NCI-H345 treated with DMSO at 0.1 percent for 48 hours (cell line): ENCODE results near the gene BORCS8.
"Not testable (repeated sequence)": the region's sequence is repeated elsewhere in the genome, so short reads cannot be mapped to it uniquely, and the experiment has no call there.

ENCODE experiments used
- DNase-seq: peaks from one replicate; lab custom pipeline; 2025; ENCODE audit not compliant: unreplicated experiment; lab: John Stamatoyannopoulos, UW

Gene BORCS8

GRCh38 chr19:19185853-19186740 is 5.9 kb downstream of the BORCS8 start:
- DNase-seq = no peak

DNA sequence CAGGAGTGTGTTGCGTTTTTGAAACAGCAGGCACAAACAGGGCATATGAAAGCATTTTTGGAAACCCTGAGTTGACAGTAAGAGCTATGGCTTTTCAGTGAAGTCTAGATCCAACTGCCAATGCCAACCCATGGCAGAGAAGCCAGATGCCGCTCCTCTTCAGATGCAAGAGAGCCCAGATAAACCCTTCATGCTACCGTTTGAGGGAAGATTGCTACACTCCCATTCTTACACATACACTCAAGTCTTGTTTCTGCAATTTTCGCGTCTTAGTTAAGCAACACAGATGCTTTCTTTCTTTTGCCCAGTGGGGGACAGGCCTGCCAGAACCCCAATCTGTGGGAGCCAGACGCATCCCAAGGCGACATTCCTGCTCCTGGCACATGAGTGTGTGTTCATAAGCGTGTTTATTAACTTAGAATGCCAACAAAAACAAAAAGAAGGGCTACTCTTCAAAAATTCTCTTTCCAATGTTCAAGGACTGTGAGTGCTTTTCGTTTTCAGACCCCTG is 10.4 kb downstream of the BORCS8 start:
- DNase-seq = no peak

- DNase-seq = no peak
Measured at GRCh38 chr19:19179548-19180441, 12.2 kb downstream of the BORCS8 start.

- DNase-seq = no peak
Measured at GRCh38 chr19:19176950-19177349, 15.0 kb downstream of the BORCS8 start.

GRCh38 chr19:19173243-19173642 is 18.7 kb downstream of the BORCS8 start:
- DNase-seq = not testable (repeated sequence)

- no peak for DNase-seq
Measured at GRCh38 chr19:19171821-19172532, 20.0 kb downstream of the BORCS8 start.

DNA sequence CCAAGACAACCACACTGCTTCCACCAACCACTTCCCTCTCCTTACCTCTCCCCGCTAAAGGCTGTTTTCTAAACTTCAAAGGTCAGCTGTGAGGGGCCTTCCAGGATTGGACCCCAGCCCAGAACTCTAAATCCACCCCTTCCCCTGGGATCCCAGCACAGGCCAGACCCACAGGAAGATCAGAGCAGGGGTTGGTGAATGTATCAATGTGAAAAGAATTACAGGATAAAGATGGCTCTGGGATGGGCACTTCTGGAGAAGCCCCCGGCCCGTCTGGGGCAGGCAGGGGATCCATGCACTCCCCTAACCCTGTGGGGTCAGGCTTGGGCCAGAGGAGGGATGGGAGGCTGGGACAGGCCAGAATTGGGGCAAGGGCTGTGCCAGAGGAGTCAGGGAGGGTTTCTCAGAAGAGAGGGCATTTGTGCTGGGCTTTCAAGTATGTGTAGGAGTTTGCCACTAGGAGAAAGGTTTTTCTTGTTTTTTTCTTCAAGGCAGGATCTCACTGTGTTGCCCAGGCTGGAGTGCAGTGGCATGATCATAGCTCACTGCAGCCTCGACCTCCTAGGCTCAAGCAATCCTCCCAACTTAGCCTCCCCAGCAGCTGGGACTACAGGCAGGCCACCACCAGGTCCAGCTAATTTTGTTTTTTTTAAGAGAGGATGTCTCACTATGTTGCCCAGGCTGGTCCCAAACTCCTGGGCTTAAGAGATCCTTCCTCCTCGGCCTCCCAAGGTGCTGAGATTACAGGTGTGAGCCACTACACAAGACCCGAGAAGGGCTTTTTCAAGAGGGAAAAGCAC is 20.9 kb downstream of the BORCS8 start:
- DNase-seq = no peak

DNA sequence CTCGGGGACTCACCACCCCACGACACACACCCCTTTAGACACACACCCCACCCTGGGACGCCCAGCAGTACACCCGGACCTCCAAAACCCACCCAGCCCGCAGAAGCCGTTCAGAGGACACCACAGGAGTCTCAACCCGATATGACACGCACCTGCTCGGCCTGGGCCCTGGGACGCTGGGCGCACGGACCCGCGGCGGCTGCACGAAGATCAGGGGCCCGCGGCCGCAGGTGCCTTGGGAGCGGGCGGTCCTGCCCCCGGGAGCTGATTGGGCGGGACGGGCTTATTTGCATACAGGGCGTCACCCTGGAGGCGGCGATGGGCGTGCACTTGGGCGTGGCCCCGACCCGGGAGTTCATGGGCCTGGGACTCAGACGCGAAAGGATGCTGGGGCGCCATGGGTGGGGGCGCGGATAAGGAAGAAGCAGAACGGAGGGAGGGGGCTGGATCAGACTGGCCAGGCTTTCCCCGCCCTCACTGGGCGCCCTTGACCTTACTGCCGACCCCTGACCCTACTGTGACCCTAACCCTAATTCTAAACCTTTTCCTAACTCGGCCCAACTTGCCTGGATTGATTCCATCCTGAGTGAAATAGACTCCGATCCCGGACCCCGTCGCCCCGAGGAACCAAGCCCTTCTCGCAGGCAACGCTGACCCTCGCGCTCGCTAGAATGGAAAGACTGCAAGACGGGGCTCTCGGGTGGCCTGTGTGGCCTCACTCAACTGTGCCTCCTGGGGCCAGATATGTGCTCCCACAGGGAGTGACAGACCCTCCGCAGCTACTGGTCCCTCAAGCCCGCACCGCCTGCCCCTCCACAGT is 21.7 kb downstream of the BORCS8 start, which contains the start of gene MEF2B:
Gene MEF2B, minus strand, starts transcription at position 211 of the 820 bp plus-strand sequence. CDS start 19,528 bp downstream, outside the sequence.
- peak; percentile 17 for DNase-seq

GRCh38 chr19:19169236-19170052 is 22.5 kb downstream of the BORCS8 start:
- DNase-seq = no peak

- no peak for DNase-seq
Measured at GRCh38 chr19:19167612-19168011, 24.3 kb downstream of the BORCS8 start.

DNA sequence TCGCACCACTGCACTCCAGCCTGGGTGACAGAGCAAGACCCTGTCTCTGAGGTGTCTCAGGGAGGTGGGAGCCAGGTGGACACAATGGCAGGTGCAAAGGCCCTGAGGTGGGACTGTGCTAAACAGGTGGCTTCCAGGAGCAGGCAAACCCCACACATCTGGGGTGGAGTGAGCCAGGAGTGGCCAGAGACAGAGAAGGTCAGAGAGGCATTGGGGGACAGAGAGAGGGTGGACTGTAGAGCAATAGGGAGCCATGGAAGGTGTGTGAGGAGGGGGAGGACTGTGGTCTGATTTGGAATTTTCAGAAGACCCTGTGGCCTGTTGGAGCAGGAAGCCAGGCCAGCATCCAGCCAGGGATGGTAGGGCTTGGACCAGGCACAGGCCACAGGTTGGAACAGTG is 26.6 kb downstream of the BORCS8 start:
- no peak for DNase-seq

DNA sequence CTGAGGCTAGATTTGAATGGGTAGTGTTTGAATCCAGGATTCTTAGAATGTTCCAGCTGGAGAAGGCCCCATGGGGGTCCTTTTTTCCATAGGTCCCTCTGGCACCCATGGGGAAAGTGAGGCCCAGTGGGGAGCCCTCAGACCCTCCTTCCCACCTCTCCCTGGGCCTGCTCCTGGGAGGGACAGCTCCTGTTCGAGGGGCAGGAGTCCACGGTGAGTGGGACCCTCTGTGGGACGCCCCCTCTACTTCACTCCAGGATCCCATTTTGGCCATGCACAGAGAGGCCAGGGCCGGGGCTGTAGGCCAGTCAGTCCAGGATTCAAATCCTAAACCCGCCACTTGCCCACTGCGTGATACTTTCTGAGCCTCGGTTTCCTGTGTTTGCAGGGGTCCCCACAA is 29.5 kb downstream of the BORCS8 start:
- DNase-seq = no peak

DNA sequence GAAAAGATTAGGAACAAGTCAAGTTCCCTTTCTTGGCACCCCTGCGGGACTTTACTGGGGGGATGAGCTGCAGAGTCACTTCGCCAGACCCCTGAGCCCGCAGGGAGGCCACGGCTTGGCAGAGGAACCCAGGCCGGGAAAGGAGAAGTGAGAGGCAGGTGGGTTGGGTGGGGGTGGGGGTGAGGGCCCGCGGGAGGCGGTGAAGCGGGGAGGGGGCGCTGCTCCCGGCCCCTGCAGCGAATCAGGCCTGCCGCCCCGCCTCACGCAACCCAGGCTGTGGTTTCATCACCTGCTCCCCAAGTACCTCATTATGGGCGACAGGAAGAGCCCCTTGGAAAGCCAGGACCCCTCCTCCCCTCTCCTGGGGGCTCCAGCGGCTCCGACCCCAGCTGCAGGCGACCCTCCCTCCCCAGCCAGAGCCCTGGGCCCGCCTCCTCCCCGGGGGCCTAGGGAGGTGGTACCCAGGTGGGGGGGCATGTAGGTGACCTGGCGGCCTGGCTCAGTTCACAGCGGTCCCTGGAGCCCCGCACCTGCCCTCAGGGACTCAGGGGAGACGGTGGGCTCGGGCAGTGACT is 31.4 kb downstream of the BORCS8 start:
- DNase-seq = no peak

DNA sequence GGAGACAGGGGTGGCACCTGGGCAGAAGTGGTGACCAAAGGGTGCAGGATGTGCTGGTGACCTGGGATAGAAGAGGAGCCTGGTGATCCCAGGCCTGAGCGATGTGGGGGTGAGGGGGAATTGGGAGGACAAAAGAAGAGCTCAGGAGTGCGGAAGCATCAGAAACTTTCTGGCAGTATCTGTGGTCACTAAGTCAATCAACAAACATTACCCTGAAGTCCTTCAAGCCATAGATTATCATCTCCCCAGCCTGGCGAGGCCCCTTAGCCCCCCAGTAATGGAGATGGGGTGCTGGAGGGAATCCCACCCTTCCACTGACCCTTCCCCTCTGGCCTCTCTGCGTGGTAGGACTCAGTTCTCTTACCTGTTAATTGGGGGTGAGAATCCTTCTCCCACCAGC is 32.4 kb downstream of the BORCS8 start:
- no peak for DNase-seq

GRCh38 chr19:19157808-19158207 is 34.1 kb downstream of the BORCS8 start:
- no peak for DNase-seq

DNA sequence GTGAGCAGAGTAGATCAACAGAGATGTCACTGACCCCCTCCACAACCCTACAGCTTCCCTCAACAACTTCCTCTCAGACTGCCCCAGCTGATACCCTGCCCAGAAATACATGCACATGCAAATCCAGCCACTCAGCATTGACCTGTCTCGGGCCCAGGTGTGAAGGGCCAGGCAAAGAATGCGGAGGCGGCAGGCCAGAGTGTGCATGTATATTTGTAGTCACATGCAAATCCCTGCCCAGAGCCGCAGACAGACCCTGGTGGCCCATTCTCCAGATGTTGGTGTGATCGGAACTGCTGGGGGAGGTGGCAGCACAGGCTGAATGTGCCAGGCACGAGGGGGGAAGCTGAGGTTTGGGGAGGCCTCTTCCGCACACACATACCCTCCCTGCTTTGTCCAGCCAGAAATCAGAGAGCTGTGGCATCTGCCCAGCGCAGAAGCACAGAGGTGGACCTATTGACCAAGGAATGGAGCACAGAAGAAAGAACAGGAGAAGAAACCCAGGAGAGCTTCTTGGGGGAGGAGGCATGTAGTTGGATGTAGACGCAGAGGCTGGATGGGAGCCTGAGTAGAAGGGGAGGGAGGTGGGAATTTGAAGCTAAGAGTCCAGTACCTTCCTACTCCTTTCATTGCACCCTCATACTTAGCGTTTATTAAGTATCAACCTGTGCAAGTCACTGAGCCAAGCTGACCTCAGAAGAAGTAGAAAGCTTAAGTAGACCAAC is 36.3 kb downstream of the BORCS8 start:
- DNase-seq = no peak

DNA sequence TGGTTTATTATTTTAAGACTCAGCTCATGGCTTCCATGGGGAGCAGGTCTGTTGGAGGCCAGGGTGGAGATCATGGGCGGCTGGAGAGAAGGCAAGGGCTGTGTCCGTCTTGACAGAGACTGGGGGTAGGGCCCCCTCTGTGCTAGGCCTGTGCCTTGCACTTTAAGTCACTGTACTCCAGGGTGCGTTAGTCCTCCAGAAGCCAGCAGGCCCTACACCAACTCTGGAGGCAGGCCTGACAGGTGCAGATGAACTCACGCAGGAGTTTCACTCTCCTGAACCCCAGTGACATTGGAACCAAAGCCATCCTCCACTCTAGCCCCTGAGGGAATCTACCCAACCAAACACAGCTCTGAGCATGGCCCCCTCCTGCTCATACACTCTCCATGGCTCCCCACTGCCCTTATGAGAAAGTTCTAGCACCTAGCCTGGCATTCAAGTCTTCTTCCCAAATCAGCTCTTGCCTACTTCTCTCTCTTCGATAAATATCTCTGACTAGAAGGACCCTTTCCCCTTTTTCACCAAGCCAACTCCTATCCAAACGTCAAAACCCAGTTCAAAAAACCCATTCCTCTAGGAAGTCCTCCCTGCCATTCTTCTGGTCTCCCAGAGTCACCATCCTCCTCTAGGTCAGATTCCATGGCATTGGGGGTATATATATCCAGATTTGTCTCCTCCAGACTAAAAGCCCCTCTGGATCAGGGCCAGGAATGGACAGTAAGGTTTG is 37.0 kb downstream of the BORCS8 start:
- DNase-seq = no peak
